HG02885 (cell line): ENCODE measurements around the gene SLC25A23.

ENCODE experiments used
- ATAC-seq: cut with Tn5 transposase; IDR thresholded peaks from one replicate; pipeline ENCODE4 v1.9.1; 2021; ENCODE audit warnings: mild to moderate bottlenecking; ENCODE audit not compliant: unreplicated experiment, poor library complexity

SLC25A23 gene

GRCh38 chr19:6482343-6482686 lies 22.7 kb upstream of the SLC25A23 start:
- no peak for ATAC-seq

GRCh38 chr19:6481541-6482342 lies 22.1 kb upstream of the SLC25A23 start, which contains the start of gene DENND1C:
Gene DENND1C (minus strand): TSS chr19:6481787. CDS start chr19:6481695, 92 bp downstream.
- peak; percentile 67 for ATAC-seq

- peak; percentile 20 for ATAC-seq
Measured at GRCh38 chr19:6480848-6481415, 21.3 kb upstream of the SLC25A23 start.

GRCh38 chr19:6479836-6480398 lies 20.3 kb upstream of the SLC25A23 start:
- ATAC-seq, result no peak

GRCh38 chr19:6478815-6479214 lies 19.2 kb upstream of the SLC25A23 start:
- no peak for ATAC-seq

GRCh38 chr19:6476896-6477431 lies 17.4 kb upstream of the SLC25A23 start:
- ATAC-seq, result no peak

- no peak for ATAC-seq
Measured at GRCh38 chr19:6476155-6476895, 16.7 kb upstream of the SLC25A23 start.

GRCh38 chr19:6475321-6476108 lies 15.9 kb upstream of the SLC25A23 start:
- no peak for ATAC-seq

- ATAC-seq, result no peak
Measured at GRCh38 chr19:6473647-6474046, 14.1 kb upstream of the SLC25A23 start.

GRCh38 chr19:6472713-6473112 lies 13.1 kb upstream of the SLC25A23 start:
- no peak for ATAC-seq

- no peak for ATAC-seq
Measured at GRCh38 chr19:6471076-6471475, 11.5 kb upstream of the SLC25A23 start.

GRCh38 chr19:6470173-6470572 lies 10.6 kb upstream of the SLC25A23 start:
- no peak for ATAC-seq

- ATAC-seq, result no peak
Measured at GRCh38 chr19:6467384-6467783, 7.8 kb upstream of the SLC25A23 start.

GRCh38 chr19:6466526-6467248 lies 7.1 kb upstream of the SLC25A23 start:
- no peak for ATAC-seq

- ATAC-seq, result no peak
Measured at GRCh38 chr19:6465663-6466062, 6.1 kb upstream of the SLC25A23 start.

- no peak for ATAC-seq
Measured at GRCh38 chr19:6465006-6465405, 5.4 kb upstream of the SLC25A23 start.

- ATAC-seq, result no peak
Measured at GRCh38 chr19:6464070-6464873, 4.7 kb upstream of the SLC25A23 start, which contains the start of gene CRB3. Gene CRB3 (plus strand): TSS chr19:6464271. CDS start chr19:6464702, 431 bp downstream.

GRCh38 chr19:6460099-6460884 lies 700 bp upstream of the SLC25A23 start:
- peak; percentile 85 for ATAC-seq
